GM18526 (cell line): ENCODE measurements around the gene CPT1B.

Source experiments
- POLR2A ChIP-seq: IDR thresholded peaks from 3 replicates; pipeline ENCODE4 v1.6.1; 2011; ENCODE audit not compliant: insufficient read length; ENCODE audit errors: extremely low read depth

The CPT1B gene

DNA sequence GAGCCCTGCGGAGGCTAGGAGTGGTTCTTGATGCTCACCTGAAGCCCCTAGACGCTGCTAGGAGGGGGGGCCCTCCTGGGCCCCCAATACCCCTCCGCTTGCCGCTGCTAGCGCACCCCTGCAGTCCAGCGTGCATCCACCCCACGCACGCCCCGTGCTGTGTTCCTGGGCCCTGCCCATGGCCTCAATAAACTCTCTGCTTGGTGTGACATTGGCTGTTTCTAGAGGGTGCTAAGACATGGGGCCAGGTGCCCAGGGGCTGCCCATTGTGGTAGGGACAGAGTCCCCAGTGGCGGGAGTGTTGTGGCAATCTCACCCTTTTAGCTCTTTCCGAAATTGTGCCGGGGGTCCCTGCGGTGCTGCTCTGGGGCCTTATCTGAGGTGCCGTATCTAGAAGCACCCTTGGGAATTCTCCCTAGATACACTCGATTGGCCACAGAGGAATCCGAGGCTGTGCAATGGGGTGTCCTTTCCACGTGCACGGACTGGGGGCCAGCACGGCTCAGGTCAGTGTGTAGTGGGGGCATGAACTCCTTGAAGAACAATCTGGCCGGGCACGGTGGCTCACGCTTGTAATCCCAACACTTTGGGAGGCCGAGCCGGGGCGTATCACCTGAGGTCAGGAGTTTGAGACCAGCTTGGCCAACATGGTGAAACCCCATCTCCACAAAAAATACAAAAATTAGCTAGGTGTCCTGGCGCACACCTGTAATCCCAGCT lies 33.3 kb upstream of the CPT1B start:
- no peak for TF ChIP-seq POLR2A

DNA sequence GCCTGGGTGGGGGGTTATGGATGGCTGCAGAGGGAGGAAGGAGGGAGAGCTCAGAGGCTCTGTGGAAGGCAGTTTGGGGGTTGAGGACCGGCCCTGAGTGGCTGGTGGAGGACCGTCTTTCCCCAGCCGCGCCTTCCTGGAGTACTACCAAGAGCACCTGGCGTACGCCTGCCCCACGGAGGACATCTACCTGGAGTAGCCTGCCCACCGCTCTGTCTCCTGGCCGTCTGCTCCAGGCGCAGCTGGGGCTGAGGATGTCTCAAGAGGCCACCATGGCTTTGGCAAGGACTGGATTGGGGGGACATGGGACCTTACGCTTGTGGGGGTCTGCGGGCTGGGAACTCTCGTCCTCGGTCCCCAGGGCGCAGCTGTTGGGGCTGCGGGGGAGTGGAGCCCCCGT lies 32.4 kb upstream of the CPT1B start:
- TF ChIP-seq POLR2A, result no peak

DNA sequence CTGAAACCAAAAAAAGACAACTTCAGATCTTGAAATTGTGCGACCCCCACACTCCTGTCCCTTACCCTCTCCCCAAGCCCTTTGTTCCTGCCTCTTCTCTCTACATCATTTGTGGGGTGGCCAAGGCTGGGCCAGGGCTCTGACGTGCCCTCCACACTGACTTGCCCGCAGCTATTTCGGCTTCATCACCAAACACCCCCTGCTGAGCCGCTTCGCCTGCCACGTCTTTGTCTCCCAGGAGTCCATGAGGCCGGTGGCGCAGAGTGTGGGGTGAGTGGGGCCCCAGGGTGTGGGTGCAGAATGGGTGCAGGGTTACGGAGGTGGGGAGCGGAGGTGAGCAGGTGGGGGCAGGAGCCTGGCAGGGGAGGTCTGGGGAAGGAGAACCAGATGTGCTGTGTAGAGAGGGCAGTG lies 31.8 kb upstream of the CPT1B start:
- TF ChIP-seq POLR2A, result no peak

DNA sequence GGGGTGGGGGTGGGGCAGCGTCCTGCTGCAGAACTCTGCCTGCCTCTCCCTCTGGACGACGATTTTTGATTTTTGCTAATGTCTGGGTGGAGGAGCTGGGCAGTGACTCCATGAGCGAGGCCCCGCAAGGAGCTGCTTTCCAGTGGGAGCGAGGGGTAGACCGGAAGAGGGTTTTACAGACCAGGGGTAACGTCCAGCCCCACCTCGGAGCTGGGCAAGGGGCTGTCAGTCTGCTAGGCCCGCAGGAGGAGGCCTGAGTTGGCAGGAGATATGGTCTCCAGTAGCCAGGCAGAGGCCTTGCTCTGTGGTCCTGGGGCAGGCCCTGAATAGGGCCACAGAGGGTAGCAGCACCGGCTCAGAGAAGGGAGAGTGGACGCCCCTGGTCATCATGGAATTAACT lies 31.4 kb upstream of the CPT1B start:
- no peak for TF ChIP-seq POLR2A

DNA sequence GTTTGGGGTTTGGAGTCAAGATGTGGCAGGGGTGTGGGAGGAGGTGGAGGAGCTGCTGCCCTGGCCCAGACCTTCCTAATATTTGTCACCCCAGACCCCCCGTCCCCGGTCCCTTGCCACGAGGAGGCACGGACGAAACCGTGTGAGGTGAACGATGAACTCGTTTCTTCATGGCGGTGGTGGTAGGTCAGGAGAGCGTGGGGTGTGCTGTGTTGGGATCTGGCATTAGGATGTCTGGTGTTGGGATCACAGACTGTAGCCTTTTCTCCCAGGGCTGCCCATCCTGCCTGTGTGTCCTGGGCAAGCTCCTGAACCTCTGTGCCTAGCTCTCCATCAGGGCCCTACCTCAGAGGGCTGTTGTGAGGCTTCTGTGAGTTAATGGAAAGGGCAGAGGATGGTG lies 30.8 kb upstream of the CPT1B start:
- no peak for TF ChIP-seq POLR2A

DNA sequence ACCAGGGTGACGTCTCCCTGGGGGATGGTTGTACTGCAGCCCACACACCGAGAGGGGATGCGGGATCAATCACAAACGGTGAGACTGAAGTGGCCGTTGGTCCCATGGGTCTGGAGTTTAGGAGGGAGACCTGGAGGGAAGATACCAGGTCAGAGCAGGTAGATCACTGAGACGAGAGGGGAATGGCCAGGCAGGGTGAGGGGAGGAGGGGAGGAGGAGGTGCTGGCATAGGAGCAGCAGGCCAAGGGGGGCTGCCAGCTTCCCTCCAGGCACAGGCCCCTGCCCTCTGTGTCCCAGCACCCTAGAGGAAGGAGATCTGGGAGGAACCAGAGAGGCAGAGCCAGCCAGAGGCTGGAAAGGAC lies 29.4 kb upstream of the CPT1B start:
- no peak for TF ChIP-seq POLR2A

DNA sequence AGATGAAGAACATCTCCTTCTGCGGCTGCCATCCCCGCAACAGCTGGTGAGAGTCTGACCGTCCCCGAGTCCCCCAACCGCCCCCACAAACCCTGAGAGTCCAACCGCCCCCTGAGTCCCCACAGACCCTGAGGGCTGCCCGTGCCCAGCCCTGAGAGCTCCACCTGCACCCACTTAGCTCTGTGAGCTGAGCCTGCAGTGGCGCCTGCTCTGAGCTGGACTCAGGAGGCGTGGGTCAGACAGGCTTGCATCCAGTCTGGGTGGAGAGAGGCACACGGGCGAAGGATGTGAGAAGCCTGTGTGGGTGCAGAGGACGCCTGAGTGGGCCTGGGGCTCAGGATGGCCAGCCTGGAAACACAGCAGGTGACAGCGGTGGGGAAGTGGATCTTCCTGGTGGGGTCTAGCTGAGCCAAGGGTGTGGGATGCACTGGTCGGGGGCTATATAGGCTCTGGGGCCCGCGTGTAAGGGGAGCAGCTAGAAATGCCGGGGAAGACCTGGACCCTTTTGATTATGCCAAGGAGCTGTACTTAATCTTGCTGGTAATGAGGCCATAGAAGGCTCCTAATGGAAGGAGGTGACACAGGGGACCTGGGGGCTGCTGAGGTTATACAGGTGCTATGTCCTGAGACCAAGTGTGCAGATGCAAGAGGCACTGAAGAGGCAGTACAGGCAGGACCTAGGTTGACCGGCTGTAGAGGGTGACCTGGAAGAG lies 28.9 kb upstream of the CPT1B start:
- no peak for TF ChIP-seq POLR2A

DNA sequence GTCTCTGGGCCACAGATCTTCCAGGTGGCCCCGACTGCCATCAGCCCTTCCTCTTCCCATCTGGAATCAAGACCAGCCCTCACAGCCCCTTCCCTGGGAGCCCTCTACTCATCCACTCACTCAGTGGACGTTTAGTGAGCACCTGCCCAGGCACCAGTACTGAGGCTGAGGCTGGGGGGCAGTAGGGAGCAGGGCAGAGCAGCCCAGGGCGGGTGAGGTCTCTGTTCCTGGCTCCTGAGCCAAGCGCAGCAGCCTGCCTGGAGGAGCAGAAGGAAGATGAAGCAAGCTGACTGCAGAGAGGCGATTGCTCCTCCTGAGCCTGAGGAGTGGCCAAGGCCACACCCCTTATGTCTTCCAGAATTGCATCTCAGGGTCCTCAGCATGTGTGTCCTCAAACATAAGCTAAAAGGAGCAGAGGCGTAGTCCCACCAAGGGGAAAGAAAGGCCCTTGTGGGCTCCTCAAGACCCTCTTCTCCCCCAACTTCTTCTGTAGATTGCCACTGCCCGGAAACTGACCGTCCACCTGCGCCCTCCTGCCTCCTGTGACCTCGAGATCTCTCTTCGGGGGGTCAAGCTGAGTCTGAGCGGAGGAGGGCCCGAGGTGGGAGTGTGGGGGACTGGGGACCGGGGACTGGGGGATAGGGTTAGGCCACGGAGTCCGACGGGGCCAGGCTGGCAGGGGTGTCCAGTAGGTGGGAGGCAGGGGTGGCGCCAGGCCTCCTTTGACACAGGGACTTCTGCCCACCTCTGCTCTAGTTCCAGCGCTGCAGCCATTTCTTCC lies 28.1 kb upstream of the CPT1B start:
- TF ChIP-seq POLR2A, result no peak

DNA sequence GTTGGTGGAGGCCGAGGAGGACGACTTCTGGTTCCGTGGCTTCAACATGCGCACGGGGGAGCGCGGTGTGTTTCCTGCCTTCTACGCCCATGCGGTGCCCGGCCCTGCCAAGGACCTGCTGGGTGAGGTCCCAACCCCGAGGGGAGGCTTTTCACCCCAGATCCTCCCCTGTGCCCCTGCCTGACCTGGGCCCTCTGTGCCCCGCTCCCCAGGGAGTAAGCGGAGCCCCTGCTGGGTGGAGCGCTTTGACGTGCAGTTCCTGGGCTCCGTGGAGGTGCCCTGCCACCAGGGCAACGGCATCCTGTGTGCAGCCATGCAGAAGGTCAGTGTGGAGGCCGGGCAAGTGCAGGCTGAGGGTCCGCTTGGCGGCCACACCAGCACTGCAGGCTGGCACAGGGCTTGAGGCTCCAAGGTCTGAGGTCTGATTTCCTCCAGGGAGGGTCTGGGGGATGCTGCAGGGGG lies 27.4 kb upstream of the CPT1B start:
- TF ChIP-seq POLR2A, result no peak

DNA sequence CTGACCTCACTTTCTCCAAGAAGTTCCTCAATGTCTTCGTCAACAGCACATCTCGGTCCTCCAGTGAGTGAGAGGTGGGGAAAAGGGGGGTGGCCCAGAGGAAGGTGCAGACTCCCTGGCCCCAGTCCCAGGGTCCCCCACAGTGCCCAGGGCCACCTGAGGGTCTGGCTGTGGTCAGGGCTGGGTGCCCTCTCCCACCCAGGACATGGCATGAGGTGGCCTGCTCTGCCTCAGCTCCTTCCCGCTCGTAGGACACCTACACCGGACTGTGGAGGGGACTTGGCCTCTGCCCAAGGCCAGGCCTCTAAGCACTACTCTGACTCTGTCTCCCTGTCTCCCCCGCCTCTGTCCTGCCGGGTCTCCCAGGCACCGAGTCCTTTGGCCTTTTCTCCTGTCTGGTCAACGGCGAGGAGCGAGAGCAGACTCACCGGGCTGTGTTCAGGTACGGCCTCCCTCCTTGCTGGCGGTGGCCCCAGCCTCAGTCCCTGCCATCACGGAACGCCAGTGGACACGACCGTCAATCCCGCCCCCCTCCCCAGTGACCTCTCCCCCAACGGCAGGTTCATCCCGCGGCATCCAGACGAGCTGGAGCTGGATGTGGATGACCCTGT lies 26.9 kb upstream of the CPT1B start:
- no peak for TF ChIP-seq POLR2A

DNA sequence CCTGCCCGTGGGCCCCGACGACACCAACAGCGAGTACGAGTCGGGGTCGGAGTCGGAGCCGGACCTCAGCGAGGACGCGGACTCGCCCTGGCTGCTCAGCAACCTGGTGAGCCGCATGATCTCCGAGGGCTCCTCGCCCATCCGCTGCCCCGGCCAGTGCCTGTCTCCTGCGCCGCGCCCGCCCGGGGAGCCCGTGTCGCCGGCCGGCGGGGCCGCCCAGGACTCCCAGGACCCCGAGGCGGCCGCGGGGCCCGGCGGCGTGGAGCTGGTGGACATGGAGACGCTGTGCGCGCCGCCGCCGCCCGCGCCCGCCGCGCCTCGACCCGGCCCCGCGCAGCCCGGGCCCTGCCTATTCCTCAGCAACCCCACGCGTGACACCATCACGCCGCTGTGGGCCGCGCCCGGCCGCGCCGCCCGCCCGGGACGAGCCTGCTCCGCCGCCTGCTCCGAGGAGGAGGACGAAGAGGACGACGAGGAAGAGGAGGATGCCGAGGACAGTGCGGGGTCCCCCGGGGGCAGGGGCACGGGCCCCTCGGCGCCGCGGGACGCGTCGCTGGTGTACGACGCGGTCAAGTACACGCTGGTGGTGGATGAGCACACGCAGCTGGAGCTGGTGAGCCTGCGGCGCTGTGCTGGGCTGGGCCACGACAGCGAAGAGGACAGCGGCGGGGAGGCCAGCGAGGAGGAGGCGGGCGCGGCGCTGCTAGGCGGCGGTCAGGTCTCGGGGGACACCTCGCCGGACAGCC lies 26.2 kb upstream of the CPT1B start:
- no peak for TF ChIP-seq POLR2A

DNA sequence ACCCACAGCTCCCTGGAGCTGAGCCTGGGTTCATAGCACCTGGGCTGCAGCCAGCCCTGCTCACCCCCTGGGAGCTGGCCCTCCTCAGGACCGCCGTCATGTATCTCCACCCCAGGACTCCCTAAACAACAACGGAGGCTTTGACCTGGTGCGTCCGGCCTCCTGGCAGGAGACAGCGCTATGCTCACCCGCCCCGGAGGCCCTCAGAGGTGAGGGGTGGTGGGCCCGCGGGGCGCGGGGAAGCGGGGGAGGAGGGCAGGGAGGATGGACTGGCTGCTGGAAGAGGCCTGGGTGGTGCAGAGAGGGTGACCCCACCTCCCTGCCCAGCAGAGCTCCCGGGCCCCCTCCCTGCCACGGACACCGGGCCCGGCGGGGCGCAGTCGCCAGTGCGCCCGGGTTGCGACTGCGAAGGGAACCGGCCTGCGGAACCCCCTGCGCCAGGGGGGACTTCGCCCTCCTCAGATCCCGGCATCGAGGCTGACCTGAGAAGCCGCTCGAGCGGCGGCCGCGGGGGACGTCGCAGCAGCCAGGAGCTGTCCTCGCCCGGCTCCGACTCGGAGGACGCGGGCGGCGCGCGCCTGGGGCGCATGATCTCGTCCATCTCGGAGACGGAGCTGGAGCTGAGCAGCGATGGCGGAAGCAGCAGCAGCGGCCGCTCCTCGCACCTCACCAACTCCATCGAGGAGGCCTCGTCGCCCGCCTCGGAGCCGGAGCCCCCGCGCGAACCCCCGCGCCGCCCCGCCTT lies 25.5 kb upstream of the CPT1B start:
- TF ChIP-seq POLR2A, result no peak

DNA sequence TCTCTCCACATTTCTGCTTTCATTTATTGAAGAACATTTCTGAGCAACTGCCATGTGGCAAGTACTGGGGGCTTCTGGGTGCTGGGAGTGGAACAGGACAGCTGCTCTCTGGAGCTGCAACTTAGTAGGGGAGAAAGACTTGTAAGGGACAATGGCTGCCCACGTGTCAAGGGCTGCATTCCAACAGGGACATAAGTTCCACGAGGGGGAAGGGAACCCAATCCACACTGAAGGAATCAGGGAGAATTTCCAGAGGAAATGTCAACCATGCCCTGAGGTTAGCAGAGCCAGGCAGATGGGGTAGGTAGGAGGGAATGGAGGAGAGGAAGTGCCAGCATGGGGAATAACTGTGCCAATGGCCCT lies 24.1 kb upstream of the CPT1B start:
- no peak for TF ChIP-seq POLR2A

DNA sequence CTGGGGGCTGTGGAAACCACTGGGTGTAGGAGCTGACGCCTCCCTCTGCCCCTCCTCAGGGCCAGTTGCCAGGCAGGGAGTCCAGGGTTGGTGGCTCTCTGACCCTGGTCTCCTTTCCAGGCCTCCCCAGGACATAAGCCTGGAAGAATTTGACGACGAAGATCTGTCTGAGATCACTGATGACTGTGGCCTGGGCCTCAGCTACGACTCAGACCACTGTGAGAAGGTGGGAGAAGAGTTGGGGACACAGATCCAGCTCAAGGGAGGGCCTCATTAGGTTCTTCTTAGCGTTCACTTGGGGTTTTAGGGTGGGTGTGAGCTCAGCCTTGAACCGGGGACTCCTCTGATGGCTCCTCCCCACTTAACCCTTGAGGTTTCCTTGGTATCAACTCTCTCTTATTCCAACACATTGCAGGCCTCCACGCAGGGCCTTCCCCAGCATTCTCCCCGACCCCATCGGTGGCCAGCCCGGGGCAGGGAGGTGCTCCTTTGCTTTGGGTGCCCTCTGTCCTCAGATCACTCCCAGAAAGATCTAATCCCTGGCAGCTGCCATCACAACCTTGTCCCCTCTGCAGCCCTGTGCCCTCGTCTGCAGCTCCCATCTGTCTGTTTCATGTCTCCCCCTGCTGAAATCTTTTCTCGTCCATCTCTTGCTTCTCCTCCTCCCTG lies 23.6 kb upstream of the CPT1B start:
- no peak for TF ChIP-seq POLR2A
